ENCODE results near the gene NARS2.

DNA sequence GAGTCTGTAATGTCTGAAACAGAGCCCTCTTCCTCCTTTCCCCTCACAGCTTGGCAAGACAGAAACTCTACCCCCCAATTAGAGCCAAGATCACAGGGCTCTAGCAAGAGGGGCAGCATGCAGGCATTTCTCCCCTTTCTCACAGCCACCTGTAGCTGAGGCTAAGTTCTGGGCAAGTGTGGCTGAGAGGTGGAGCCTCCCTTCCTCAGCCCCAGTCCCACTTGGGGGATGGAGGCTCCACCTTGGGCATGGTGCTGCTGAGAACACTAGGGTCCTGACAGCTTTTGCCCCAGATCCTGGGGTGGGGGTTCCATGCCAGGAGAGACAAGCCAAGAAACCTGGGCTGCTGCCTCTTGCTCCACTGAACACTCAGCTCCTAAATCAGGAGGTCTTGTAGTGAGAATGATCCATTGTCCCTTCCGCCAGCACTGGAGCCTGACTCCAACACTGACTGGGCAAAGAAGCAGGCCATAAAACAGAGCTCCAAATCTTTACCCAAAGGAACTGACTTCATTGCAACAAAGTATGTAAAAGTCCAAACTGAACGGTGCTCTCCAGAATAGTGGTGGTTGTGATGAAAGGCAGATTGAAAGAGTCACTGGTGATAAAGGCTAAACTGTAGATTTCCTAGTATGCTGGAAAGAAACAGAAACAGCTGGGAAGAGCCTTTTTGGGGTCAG lies 25.6 kb downstream of the NARS2 start:
- TF ChIP-seq EZH2phosphoT487 (IDR thresholded peaks at IDR 0.05; ENCODE audit: low read length) (no peak), EZH2 (optimal IDR thresholded peaks at IDR 0.05; ENCODE audit: low read depth, low read length) (no peak)
- TF ChIP-seq, protein P1, sequence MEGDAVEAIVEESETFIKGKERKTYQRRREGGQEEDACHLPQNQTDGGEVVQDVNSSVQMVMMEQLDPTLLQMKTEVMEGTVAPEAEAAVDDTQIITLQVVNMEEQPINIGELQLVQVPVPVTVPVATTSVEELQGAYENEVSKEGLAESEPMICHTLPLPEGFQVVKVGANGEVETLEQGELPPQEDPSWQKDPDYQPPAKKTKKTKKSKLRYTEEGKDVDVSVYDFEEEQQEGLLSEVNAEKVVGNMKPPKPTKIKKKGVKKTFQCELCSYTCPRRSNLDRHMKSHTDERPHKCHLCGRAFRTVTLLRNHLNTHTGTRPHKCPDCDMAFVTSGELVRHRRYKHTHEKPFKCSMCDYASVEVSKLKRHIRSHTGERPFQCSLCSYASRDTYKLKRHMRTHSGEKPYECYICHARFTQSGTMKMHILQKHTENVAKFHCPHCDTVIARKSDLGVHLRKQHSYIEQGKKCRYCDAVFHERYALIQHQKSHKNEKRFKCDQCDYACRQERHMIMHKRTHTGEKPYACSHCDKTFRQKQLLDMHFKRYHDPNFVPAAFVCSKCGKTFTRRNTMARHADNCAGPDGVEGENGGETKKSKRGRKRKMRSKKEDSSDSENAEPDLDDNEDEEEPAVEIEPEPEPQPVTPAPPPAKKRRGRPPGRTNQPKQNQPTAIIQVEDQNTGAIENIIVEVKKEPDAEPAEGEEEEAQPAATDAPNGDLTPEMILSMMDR (IDR thresholded peaks at IDR 0.05; ENCODE audit: low read length): no peak
